K562 (cell line): ENCODE measurements around the gene ZBTB9. TPM values are rescaled to one million over a fixed set of nuclear protein-coding genes. Genes with fewer than 3 reads are reported as not detected.

Experiments
- ATF7 ChIP-seq: fragments of 450-650 bp; IDR thresholded peaks from 2 replicates; pipeline ENCODE4 v1.7.1; 2014; ENCODE audit warnings: mild to moderate bottlenecking, moderate library complexity
- BHLHE40 ChIP-seq: IDR thresholded peaks from 2 replicates; pipeline ENCODE4 v1.6.1; 2011; ENCODE audit warnings: low read length, improper control_type of control experiment
- EP300 ChIP-seq: IDR thresholded peaks from 2 replicates; pipeline ENCODE4 v1.6.1; 2012; ENCODE audit warnings: low read length, improper control_type of control experiment
- GATAD2A ChIP-seq: fragments of 450-650 bp; IDR thresholded peaks from 2 replicates; pipeline ENCODE4 v1.6.1; 2017
- KAT2B ChIP-seq: IDR thresholded peaks from one replicate; pipeline ENCODE4 v1.6.1; 2012; ENCODE audit warnings: low read depth, mild to moderate bottlenecking, control low read depth, inconsistent platforms, low read length, moderate library complexity
- KDM5B ChIP-seq: fragments of 200-600 bp; sonication (generic); IDR thresholded peaks from 2 replicates; pipeline ENCODE4 v1.6.1; 2012; ENCODE audit warnings: low read depth, mild to moderate bottlenecking, moderate library complexity, low read length, control low read depth, inconsistent platforms; ENCODE audit not compliant: insufficient replicate concordance
- MXI1 ChIP-seq: IDR thresholded peaks from 2 replicates; pipeline ENCODE4 v1.6.1; 2011; ENCODE audit warnings: low read depth, mild to moderate bottlenecking, improper control_type of control experiment, low read length
- PHF8 ChIP-seq: fragments of 200-600 bp; sonication (generic); IDR thresholded peaks from 2 replicates; pipeline ENCODE4 v1.6.1; 2012; ENCODE audit warnings: mixed run types, mild to moderate bottlenecking, inconsistent platforms, low read length, moderate library complexity, borderline replicate concordance
- RFX1 ChIP-seq: fragments of 450-650 bp; IDR thresholded peaks from 2 replicates; pipeline ENCODE4 v1.6.1; 2016; ENCODE audit warnings: mild to moderate bottlenecking, moderate library complexity
- TBL1XR1 ChIP-seq, 2 experiments: IDR thresholded peaks; 2 replicates each; pipeline ENCODE4 v1.6.1; 2012; ENCODE audit warnings: improper control_type of control experiment in 2 of 2, low read length in 2 of 2, mild to moderate bottlenecking in 1 of 2
- TCF15 ChIP-seq: fragments of 250-450 bp; sonication (Bioruptor Pico); IDR thresholded peaks from 2 replicates; pipeline ENCODE4 v1.8.0; 2022; ENCODE audit warnings: moderate library complexity, mild to moderate bottlenecking, inconsistent platforms
- TEAD2 ChIP-seq: fragments of 450-650 bp; IDR thresholded peaks from 2 replicates; pipeline ENCODE4 v1.6.1; 2016; ENCODE audit warnings: missing genetic modification characterization, control low read depth, missing compliant biosample characterization
- TOE1 ChIP-seq, 2 experiments: fragments of 450-650 bp in 1 of 2; sonication (generic) in 1 of 2; formaldehyde crosslinking in 1 of 2; IDR thresholded peaks; 2 replicates each; pipeline versions ENCODE4 v1.7.1 to v1.8.0; 2016 to 2022; ENCODE audit warnings: borderline replicate concordance in 2 of 2, mild to moderate bottlenecking in 2 of 2, antibody characterized with exemption in 1 of 2, inconsistent platforms in 1 of 2, low read depth in 1 of 2, missing genetic modification reagents in 1 of 2, moderate library complexity in 1 of 2
- USF2 ChIP-seq: sonication (generic); formaldehyde crosslinking; IDR thresholded peaks from 2 replicates; pipeline ENCODE4 v1.5.0; 2020; ENCODE audit warnings: missing genetic modification reagents
- ZBTB7A ChIP-seq: IDR thresholded peaks from 2 replicates; pipeline ENCODE4 v1.6.1; 2011; ENCODE audit warnings: low read depth, mild to moderate bottlenecking, low read length, moderate library complexity, borderline replicate concordance; ENCODE audit not compliant: control insufficient read depth
- polyA plus RNA-seq, 8 experiments: library from polyadenylated mRNA; depleted of rRNA in 4 of 8; stranded (reverse) in 5 of 8; unstranded in 3 of 8; fragments of >200 nt; fragmentation: Nextera tagmentation in 2 of 8; fragmentation: Illumina TruSeq in 1 of 8; extraction: Ambion mirVana in 2 of 8; extraction: Trizol in 1 of 8; gene quantifications; 2 replicates each; pipeline versions ENCODE4 v1.2.1 to v1.2.3, GENCODE V29; 2011 to 2014; ENCODE audit warnings: inconsistent platforms in 1 of 8, missing spikeins in 1 of 8
- total RNA-seq, 7 experiments: library from RNA; depleted of rRNA in 6 of 7; stranded (reverse); fragments of >200 nt in 6 of 7; fragmentation: Illumina TruSeq in 2 of 7; extraction: Trizol in 2 of 7; gene quantifications; 2 replicates each; pipeline versions ENCODE4 v1.2.1 to v1.2.3, GENCODE V29; 2011 to 2021; ENCODE audit warnings: low replicate concordance in 1 of 7
- TF ChIP-seq, protein P1 (sequence below), 2 experiments: fragments of 450-650 bp in 1 of 2; sonication (generic) in 1 of 2; formaldehyde crosslinking in 1 of 2; IDR thresholded peaks; 2 replicates each; pipeline versions ENCODE4 v1.7.1 to v1.9.0; 2016 to 2022; ENCODE audit warnings: inconsistent platforms in 1 of 2, mild to moderate bottlenecking in 1 of 2, missing genetic modification reagents in 1 of 2

The ZBTB9 gene
- total and polyA plus RNA-seq, 9 of the 15 experiments (the other 6 are each of a cell fraction or from before 2014, with no cell fraction given), result 1.9 to 19.5 (median 10.4) TPM

DNA sequence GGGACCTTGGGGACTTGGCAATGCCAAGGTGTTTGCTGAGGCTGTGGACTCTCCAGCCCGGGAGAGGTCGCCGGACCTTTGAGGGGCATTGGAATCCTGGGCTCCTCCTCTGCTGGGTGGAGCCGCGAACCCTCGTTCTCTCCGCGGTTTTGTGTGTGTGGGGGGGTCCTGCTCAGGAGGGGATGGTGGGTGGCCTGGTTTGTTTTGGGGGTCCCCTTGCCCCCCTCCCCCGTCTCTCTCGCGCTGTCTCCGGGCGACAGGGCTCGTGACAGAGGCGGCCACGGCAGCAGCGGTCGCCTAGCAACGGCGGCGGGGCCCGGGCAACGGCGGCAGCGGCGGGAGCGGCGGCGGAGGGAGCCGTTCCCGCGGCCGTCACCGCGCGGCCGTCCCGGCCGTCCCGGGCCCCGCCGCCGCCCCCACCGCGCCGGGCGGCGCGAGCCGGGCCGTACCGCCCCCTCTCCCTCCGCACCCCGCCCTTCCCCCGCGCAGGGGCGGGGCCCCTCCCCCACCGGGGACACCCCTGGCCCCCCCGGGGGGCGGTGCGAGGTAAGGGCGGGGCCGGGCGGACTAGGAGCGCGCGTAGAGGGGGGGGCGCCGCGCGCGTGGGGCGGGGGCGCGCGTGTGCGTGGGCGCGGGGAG lies 26.7 kb upstream of the ZBTB9 start (continued):
- TF ChIP-seq USF2 (peak; percentile 37; the same call in 1 of the 2 replicates), BHLHE40 (peak; percentile 73), KAT2B (no peak), TOE1 (IDR thresholded peaks at IDR 0.05; ENCODE audit: borderline replicate concordance) (no peak), TOE1 (CRISPR knock-in tag; IDR thresholded peaks at IDR 0.05; ENCODE audit: borderline replicate concordance, low read depth) (no peak), PHF8 (peak; percentile 64; the same call in 1 of the 2 replicates), TBL1XR1 (IDR thresholded peaks at IDR 0.05; ENCODE audit: low read length in 2 of 2) (no peak), ZBTB7A (peak; percentile 88), KDM5B (no peak), ATF7 (0 out of 2 replicates have a peak, but pooled peaks have one; percentile 13), TEAD2 (tag) (no peak), GATAD2A (0 out of 2 replicates have a peak, but pooled peaks have one; percentile 16), RFX1 (peak; percentile 94), MXI1 (peak; percentile 41; the same call in 1 of the 2 replicates), TCF15 (CRISPR knock-in tag) (no peak), EP300 (0 out of 2 replicates have a peak, but pooled peaks have one; percentile 11)
- TF ChIP-seq, protein P1, sequence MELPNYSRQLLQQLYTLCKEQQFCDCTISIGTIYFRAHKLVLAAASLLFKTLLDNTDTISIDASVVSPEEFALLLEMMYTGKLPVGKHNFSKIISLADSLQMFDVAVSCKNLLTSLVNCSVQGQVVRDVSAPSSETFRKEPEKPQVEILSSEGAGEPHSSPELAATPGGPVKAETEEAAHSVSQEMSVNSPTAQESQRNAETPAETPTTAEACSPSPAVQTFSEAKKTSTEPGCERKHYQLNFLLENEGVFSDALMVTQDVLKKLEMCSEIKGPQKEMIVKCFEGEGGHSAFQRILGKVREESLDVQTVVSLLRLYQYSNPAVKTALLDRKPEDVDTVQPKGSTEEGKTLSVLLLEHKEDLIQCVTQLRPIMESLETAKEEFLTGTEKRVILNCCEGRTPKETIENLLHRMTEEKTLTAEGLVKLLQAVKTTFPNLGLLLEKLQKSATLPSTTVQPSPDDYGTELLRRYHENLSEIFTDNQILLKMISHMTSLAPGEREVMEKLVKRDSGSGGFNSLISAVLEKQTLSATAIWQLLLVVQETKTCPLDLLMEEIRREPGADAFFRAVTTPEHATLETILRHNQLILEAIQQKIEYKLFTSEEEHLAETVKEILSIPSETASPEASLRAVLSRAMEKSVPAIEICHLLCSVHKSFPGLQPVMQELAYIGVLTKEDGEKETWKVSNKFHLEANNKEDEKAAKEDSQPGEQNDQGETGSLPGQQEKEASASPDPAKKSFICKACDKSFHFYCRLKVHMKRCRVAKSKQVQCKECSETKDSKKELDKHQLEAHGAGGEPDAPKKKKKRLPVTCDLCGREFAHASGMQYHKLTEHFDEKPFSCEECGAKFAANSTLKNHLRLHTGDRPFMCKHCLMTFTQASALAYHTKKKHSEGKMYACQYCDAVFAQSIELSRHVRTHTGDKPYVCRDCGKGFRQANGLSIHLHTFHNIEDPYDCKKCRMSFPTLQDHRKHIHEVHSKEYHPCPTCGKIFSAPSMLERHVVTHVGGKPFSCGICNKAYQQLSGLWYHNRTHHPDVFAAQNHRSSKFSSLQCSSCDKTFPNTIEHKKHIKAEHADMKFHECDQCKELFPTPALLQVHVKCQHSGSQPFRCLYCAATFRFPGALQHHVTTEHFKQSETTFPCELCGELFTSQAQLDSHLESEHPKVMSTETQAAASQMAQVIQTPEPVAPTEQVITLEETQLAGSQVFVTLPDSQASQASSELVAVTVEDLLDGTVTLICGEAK (IDR thresholded peaks at IDR 0.05), result 0 out of 2 replicates have a peak, but pooled peaks have one; percentile 18
- TF ChIP-seq, protein P1 (CRISPR knock-in tag; IDR thresholded peaks at IDR 0.05), result no peak
